Karpas-422 (cell line): ENCODE results near the gene RNF225. TPM values are rescaled to one million over a fixed set of nuclear protein-coding genes. Genes with fewer than 3 reads are reported as not detected.
"Not testable (repeated sequence)": the region's sequence is repeated elsewhere in the genome, so short reads cannot be mapped to it uniquely, and the experiment has no call there.

Experiments used
- DNase-seq: peaks from one replicate; pipeline ENCODE4 v3.0.0-alpha.2; 2015
- H2AFZ ChIP-seq: fragments of 200-600 bp; sonication (generic); 2 replicates; pipeline ENCODE4 v1.6.1; 2014; ENCODE audit warnings: antibody characterized with exemption, low read length, mixed read lengths
- H3K27ac ChIP-seq: fragments of 200-600 bp; sonication (generic); 2 replicates; pipeline ENCODE4 v1.5.1; 2014; ENCODE audit warnings: mild to moderate bottlenecking, low read length, moderate library complexity
- H3K27me3 ChIP-seq: fragments of 200-600 bp; sonication (generic); 2 replicates; pipeline ENCODE4 v1.6.1; 2014; ENCODE audit warnings: low read length, mixed read lengths
- H3K36me3 ChIP-seq: fragments of 200-600 bp; sonication (generic); 2 replicates; pipeline ENCODE4 v1.6.1; 2014; ENCODE audit warnings: low read length, mixed read lengths; ENCODE audit not compliant: insufficient read depth
- H3K4me1 ChIP-seq: fragments of 200-600 bp; sonication (generic); 2 replicates; pipeline ENCODE4 v1.6.1; 2014; ENCODE audit warnings: mild to moderate bottlenecking, low read length, mixed read lengths
- H3K4me2 ChIP-seq: fragments of 200-600 bp; sonication (generic); 2 replicates; pipeline ENCODE4 v1.6.1; 2014; ENCODE audit warnings: low read length, low read depth, mild to moderate bottlenecking; ENCODE audit not compliant: poor library complexity, severe bottlenecking
- H3K4me3 ChIP-seq: fragments of 200-600 bp; sonication (generic); 2 replicates; pipeline ENCODE4 v1.5.1; 2014; ENCODE audit warnings: mild to moderate bottlenecking, antibody characterized with exemption, low read length, mixed read lengths
- H3K79me2 ChIP-seq: fragments of 200-600 bp; sonication (generic); 2 replicates; pipeline ENCODE4 v1.6.1; 2014; ENCODE audit warnings: mild to moderate bottlenecking, low read length, mixed read lengths
- H3K9ac ChIP-seq: fragments of 200-600 bp; sonication (generic); 2 replicates; pipeline ENCODE4 v1.6.0; 2014; ENCODE audit warnings: low read length
- H3K9me2 ChIP-seq: fragments of 200-600 bp; sonication (generic), shearing (Covaris generic); replicated peaks from 2 replicates; pipeline ENCODE4 v1.6.0; 2014; ENCODE audit warnings: mild to moderate bottlenecking, low read length, moderate library complexity; ENCODE audit not compliant: insufficient read depth
- H3K9me3 ChIP-seq: fragments of 300-700, 200-600 bp; sonication (generic); 2 replicates; pipeline ENCODE4 v1.6.1; 2014; ENCODE audit warnings: low read length, mixed read lengths
- H4K20me1 ChIP-seq: fragments of 200-600 bp; sonication (generic); 2 replicates; pipeline ENCODE4 v1.6.1; 2014; ENCODE audit warnings: mild to moderate bottlenecking, antibody characterized with exemption, low read length, low read depth; ENCODE audit not compliant: insufficient read depth
- small RNA-seq: library from RNA; depleted of rRNA; stranded (forward); fragments of <200 nt; gene quantifications from one replicate; pipeline ENCODE3, GENCODE V24; 2014
- total RNA-seq: library from RNA; depleted of rRNA; stranded (reverse); fragments of >200 nt; shearing (Covaris generic); gene quantifications from 2 replicates; pipeline ENCODE4 v1.2.3, GENCODE V29; 2014; ENCODE audit warnings: low replicate concordance; rRNA removed

Gene RNF225
- total RNA-seq, 1 experiment from 2014 or later: 0.97 TPM

- Histone ChIP-seq H3K27ac (no peak within 1 kb of the TSS), H2AFZ (no peak within 1 kb of the TSS), H3K9me2 (no peaks in the 10 kb centered on the region), H3K9ac (no peak within 1 kb of the TSS), H3K27me3 (no peaks in the 10 kb centered on the region), H3K4me1 (peaks cover 2% of the 10 kb centered on the region), H3K9me3 (peaks cover 7% of the 10 kb centered on the region), H3K4me3 (no peak within 1 kb of the TSS), H3K79me2 (no peaks in the 10 kb centered on the region), H3K4me2 (no peak within 1 kb of the TSS), H4K20me1 (no peaks in the 10 kb centered on the region), H3K36me3 (no peaks in the 10 kb centered on the region)
- DNase-seq: no peak
These were observed 44.4 kb downstream of the RNF225 start, which contains the start of gene ZNF132 for GRCh38 chr19:58439576-58440554. ZNF132 (minus strand) TSS chr19:58440153; CDS start chr19:58439821, 332 bp downstream.

- H3K79me2 ChIP-seq: no peaks in the 10 kb centered on the region
- no peaks in the 10 kb centered on the region for H4K20me1 ChIP-seq
- no peak overlapping the region for H3K4me2 ChIP-seq
- no peak overlapping the region for H3K9ac ChIP-seq
- peaks cover 2% of the 10 kb centered on the region; the same call in 1 of the 2 replicates for H3K9me3 ChIP-seq
- H3K9me2 ChIP-seq: no peaks in the 10 kb centered on the region
- H3K4me1 ChIP-seq: peaks cover 9% of the 10 kb centered on the region
- H3K27ac ChIP-seq: no peak overlapping the region
- H3K27me3 ChIP-seq: no peaks in the 10 kb centered on the region
- no peak overlapping the region for H2AFZ ChIP-seq
- no peak for DNase-seq
- H3K4me3 ChIP-seq: no peak overlapping the region
- no peaks in the 10 kb centered on the region for H3K36me3 ChIP-seq
These were observed 45.1 kb downstream of the RNF225 start for GRCh38 chr19:58440556-58440955.

- H3K9me3 ChIP-seq, H3K9me2 ChIP-seq, H3K79me2 ChIP-seq, H3K36me3 ChIP-seq, H3K4me3 ChIP-seq, H3K27ac ChIP-seq, H3K4me2 ChIP-seq, H3K27me3 ChIP-seq, H3K9ac ChIP-seq, H4K20me1 ChIP-seq, H2AFZ ChIP-seq, DNase-seq, H3K4me1 ChIP-seq: not testable (repeated sequence)
These were observed 47.5 kb downstream of the RNF225 start for GRCh38 chr19:58442986-58443385.

Small RNAs within 50 kb of the gene (small RNA-seq; reads per million reads assigned to genes)
- not detected for gene MIR4754
- 0.20 reads per million for gene RNA5SP473

Other genes starting within 250 kb of the RNF225 start
- gene ZNF329, start 244.9 kb upstream of the RNF225 start, total RNA-seq: 7.8 and 9.1 TPM in 2 replicates
- 14.1 and 27.9 TPM in 2 replicates for gene ZNF274, start 212.6 kb upstream of the RNF225 start, total RNA-seq
- 111 and 129 TPM in 2 replicates for gene ZNF544, start 166.7 kb upstream of the RNF225 start, total RNA-seq
- gene ZNF8, start 116.7 kb upstream of the RNF225 start, total RNA-seq: 14.8 and 16.9 TPM in 2 replicates
- gene ERVK3-1, start 90.3 kb upstream of the RNF225 start, total RNA-seq: 94.2 and 129 TPM in 2 replicates
- gene ZSCAN22, start 68.7 kb upstream of the RNF225 start, total RNA-seq: 5.1 and 5.3 TPM in 2 replicates
- gene A1BG, start 42.2 kb upstream of the RNF225 start, total RNA-seq: 52.9 and 85.4 TPM in 2 replicates
- gene ZNF497, start 32.9 kb upstream of the RNF225 start, total RNA-seq: 1.1 and 3.0 TPM in 2 replicates
- gene ZNF837, start 14.6 kb upstream of the RNF225 start, total RNA-seq: 0.75 and 2.4 TPM in 2 replicates
- gene RPS5, start 8.4 kb upstream of the RNF225 start, total RNA-seq: 6,081 and 7,190 TPM in 2 replicates
- gene ZNF584, start 13.0 kb downstream of the RNF225 start, total RNA-seq: 21.1 and 31.6 TPM in 2 replicates
- not detected in 2 replicates for gene ZNF132, start 44.5 kb downstream of the RNF225 start, total RNA-seq
- gene ZNF324B, start 56.0 kb downstream of the RNF225 start, total RNA-seq: 21.2 and 22.5 TPM in 2 replicates
- 10.4 and 29.1 TPM in 2 replicates for gene ZNF324, start 71.4 kb downstream of the RNF225 start, total RNA-seq
- 11.8 and 20.6 TPM in 2 replicates for gene ZNF446, start 80.7 kb downstream of the RNF225 start, total RNA-seq
- 1.2 and 10.0 TPM in 2 replicates for gene SLC27A5, start 116.3 kb downstream of the RNF225 start, total RNA-seq
- gene ZBTB45, start 124.2 kb downstream of the RNF225 start, total RNA-seq: 2.0 and 4.7 TPM in 2 replicates
- gene TRIM28, start 148.4 kb downstream of the RNF225 start, total RNA-seq: 142 and 257 TPM in 2 replicates
- 54.2 and 85.9 TPM in 2 replicates for gene CHMP2A, start 159.4 kb downstream of the RNF225 start, total RNA-seq
- gene UBE2M, start 163.0 kb downstream of the RNF225 start, total RNA-seq: 33.4 and 90.6 TPM in 2 replicates
- 13.3 and 20.1 TPM in 2 replicates for gene MZF1, start 177.7 kb downstream of the RNF225 start, total RNA-seq